ENCODE data around the gene RASGEF1B. TPM values are rescaled to one million over a fixed set of nuclear protein-coding genes. Genes with fewer than 3 reads are reported as not detected.

Gene RASGEF1B
- total RNA-seq, 1 experiment from 2014 or later = 5.5 TPM

- in situ Hi-C loops (cut with HindIII; ENCODE audit: low pct_unique_long_range_greater_than_20kb, low sequenced_read_pairs) = no loop called here
- DNase-seq (ENCODE audit: low read depth) = no peak
Observed at GRCh38 chr4:81471298-81471587, 464 bp downstream of the RASGEF1B start.

- DNase-seq (ENCODE audit: low read depth) = peak; percentile 55
- in situ Hi-C loops (cut with HindIII; ENCODE audit: low pct_unique_long_range_greater_than_20kb, low sequenced_read_pairs) = no loop called here
Observed at GRCh38 chr4:81470456-81471297, 1.0 kb downstream of the RASGEF1B start.

- DNase-seq (ENCODE audit: low read depth) = no peak
- in situ Hi-C loops (cut with HindIII; ENCODE audit: low pct_unique_long_range_greater_than_20kb, low sequenced_read_pairs) = no loop called here
Observed at GRCh38 chr4:81469781-81470455, 1.8 kb downstream of the RASGEF1B start.

- in situ Hi-C loops (cut with HindIII; ENCODE audit: low pct_unique_long_range_greater_than_20kb, low sequenced_read_pairs) = no loop called here
- no peak for DNase-seq (ENCODE audit: low read depth)
Observed at GRCh38 chr4:81468678-81469077, 3.0 kb downstream of the RASGEF1B start.

DNA sequence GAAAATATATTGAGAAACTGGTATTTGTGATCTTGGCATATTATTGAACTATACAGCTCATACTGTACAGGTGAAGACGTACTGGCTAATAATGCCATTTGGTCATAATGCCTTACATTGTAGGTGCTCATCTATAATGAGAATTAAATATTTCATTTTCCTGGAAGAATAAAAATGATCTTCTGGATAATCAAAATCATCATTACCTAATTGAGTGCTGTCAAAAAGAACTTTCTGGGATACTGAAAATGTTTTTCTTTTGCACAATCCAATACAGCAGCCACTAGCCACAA, 4.1 kb downstream of the RASGEF1B start:
- in situ Hi-C loops (cut with HindIII; ENCODE audit: low pct_unique_long_range_greater_than_20kb, low sequenced_read_pairs) = no loop called here
- DNase-seq (ENCODE audit: low read depth) = no peak

DNA sequence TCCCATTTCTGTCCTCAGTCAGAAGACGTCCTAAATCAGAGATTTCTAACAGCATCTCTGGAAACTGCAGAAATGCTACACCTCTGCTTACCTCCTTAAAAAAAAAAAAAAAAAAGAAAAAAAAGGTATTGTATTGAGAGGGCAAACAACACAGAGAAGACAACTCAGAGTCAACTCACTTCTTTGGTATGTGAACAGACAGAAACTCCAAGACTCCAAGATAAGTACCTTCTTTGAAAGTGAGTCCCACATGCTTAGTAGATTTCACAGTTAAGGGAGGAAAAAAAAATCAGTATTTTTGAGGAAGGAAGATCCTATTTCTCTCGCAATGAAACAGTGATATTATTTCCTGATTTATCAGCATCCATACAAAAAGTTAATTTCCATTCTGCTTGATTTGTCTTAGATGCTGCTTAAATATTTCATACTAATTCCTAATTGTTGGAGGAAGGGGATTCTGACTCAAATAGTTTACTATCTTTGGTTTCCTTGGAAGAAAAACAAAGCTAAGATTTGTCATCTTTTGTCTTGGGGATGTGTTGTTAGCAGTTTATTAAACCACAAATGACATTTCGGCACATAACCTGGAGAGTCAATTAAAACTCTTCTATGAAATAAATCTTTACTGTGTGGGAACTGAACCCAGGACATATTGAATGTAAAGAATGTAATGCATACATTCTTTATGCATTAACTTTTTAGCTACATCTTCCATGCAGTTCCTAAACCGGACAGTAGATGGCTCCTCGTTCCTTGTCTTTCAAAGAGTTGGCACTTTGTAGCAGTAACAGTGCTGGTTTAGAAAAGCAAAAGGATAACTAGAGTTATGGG, 4.7 kb downstream of the RASGEF1B start:
- in situ Hi-C loops (cut with HindIII; ENCODE audit: low pct_unique_long_range_greater_than_20kb, low sequenced_read_pairs) = no loop called here
- peak; percentile 43 for DNase-seq (ENCODE audit: low read depth)

GRCh38 chr4:81465406-81466340, 6.0 kb downstream of the RASGEF1B start:
- in situ Hi-C loops (cut with HindIII; ENCODE audit: low pct_unique_long_range_greater_than_20kb, low sequenced_read_pairs) = no loop called here
- DNase-seq (ENCODE audit: low read depth) = no peak

GRCh38 chr4:81460834-81461233, 10.9 kb downstream of the RASGEF1B start:
- DNase-seq (ENCODE audit: low read depth) = no peak
- in situ Hi-C loops (cut with HindIII; ENCODE audit: low pct_unique_long_range_greater_than_20kb, low sequenced_read_pairs) = no loop called here

DNA sequence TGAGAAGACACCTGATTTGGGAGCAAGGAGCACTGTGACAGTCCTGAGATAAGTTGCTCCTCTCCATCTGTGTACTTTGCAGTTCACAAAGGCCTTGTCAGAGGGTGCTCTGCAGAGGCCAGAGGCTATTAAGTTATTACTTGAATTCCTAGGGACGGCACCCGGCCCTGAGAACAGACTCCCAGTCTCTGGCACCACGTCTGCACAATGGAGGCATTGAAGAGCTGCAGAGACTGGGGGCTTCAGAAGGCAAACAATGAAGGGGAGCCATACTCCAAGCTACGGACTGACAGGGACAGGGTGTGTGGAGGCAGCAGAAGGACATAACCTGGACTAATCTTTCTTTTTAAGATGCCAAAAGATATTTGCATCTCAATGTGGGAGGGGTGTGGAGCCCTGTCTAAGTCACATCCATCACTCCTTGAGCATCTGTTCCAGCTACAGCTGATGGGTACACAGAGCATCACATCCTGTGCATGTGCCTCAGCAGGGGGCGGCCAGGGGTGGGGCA, 11.5 kb downstream of the RASGEF1B start:
- in situ Hi-C loops (cut with HindIII; ENCODE audit: low pct_unique_long_range_greater_than_20kb, low sequenced_read_pairs) = no loop called here
- DNase-seq (ENCODE audit: low read depth) = no peak

DNA sequence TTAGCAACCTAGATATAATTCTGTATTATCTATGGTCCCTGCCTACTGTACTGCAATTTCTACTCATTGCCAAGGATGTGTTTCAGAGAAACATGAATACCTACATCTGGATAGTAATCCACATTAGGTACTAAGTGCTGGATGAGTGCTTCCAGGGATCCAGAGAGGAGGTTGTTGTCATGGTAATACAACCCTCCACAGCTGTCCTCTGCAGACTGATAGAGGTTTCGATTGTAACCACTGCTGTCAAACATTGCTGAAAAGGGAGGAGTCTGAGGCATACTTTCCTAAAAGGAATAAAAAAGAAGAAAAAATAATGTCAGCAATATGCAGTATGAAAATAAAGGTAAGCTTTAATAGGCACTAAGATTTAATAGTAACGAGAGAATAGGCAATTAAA, 12.5 kb downstream of the RASGEF1B start:
- in situ Hi-C loops (cut with HindIII; ENCODE audit: low pct_unique_long_range_greater_than_20kb, low sequenced_read_pairs) = no loop called here
- DNase-seq (ENCODE audit: low read depth) = no peak

DNA sequence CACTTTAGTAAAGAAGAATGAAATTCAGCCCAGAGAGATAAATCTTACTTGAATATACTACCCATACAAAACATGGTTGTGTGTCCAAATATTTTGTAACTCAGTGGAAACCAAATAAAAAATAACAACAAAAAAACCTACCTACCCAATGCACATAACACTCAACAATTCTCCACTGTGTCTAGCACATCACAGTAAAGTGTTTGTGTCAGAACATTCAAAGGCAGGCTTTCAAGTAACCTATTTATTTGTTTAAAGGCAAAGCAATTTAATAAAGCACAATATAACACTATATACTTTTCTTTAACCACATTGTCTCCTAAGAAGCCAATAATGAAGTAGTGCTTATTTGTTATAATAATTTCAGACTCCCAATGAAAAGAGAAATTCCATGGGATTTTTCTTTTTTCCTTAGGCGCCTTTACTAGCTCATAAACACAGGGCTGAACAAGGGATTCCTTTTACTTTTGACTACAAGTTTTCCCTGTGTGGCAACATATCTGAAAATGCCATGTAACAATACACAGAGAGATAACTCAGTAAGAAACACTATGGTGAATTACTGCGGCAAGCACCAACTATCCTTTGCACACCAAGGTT, 13.7 kb downstream of the RASGEF1B start:
- in situ Hi-C loops (cut with HindIII; ENCODE audit: low pct_unique_long_range_greater_than_20kb, low sequenced_read_pairs) = no loop called here

GRCh38 chr4:81457345-81457744, 14.4 kb downstream of the RASGEF1B start:
- no peak for DNase-seq (ENCODE audit: low read depth)
- in situ Hi-C loops (cut with HindIII; ENCODE audit: low pct_unique_long_range_greater_than_20kb, low sequenced_read_pairs) = no loop called here

More for the DNA sequence above, 13.7 kb downstream of the RASGEF1B start:
- DNase-seq (ENCODE audit: low read depth) = no peak

DNA sequence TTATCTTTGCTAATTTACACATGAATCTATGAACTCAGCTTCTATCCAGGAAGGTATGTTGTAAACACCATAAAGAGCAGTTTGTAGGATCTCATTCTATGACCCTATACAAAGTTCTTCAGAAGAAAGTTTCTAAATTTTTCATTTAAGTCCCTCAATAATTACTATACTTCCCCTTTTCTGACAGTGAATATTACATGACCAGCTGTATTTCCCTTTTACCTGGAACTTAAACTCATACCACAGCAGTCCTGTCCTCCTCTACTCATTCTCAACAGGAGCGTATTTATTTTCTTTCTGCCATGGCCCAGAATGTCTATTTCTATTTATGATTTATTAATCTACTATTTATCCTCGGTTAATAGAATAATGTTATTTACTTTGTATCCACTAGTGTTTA, 15.8 kb downstream of the RASGEF1B start:
- in situ Hi-C loops (cut with HindIII; ENCODE audit: low pct_unique_long_range_greater_than_20kb, low sequenced_read_pairs) = no loop called here
- no peak for DNase-seq (ENCODE audit: low read depth)

- no peak for DNase-seq (ENCODE audit: low read depth)
- in situ Hi-C loops (cut with HindIII; ENCODE audit: low pct_unique_long_range_greater_than_20kb, low sequenced_read_pairs) = no loop called here
Observed at GRCh38 chr4:81454948-81455347, 16.8 kb downstream of the RASGEF1B start.

DNA sequence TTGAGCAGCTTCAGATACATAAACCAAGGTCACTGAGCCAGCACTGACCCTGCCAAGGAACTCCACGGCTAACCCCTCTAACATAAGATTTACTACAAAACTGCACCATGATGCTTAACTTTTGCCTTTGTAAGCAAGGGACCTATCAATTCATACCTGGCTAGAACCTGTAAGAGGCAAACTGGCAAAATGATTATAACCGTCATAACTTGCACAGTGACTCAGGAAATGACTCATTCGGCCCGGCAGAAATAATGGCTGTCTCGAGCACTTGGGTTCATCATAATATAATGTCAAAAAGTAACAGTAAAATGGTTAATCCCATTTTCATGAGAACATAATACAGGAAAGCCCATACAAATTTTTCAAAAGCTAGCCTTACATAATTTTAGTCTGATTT, 17.2 kb downstream of the RASGEF1B start:
- in situ Hi-C loops (cut with HindIII; ENCODE audit: low pct_unique_long_range_greater_than_20kb, low sequenced_read_pairs) = no loop called here

GRCh38 chr4:81453024-81453423, 18.7 kb downstream of the RASGEF1B start:
- no peak for DNase-seq (ENCODE audit: low read depth)

More for the DNA sequence above, 17.2 kb downstream of the RASGEF1B start:
- DNase-seq (ENCODE audit: low read depth) = peak; percentile 20

DNA sequence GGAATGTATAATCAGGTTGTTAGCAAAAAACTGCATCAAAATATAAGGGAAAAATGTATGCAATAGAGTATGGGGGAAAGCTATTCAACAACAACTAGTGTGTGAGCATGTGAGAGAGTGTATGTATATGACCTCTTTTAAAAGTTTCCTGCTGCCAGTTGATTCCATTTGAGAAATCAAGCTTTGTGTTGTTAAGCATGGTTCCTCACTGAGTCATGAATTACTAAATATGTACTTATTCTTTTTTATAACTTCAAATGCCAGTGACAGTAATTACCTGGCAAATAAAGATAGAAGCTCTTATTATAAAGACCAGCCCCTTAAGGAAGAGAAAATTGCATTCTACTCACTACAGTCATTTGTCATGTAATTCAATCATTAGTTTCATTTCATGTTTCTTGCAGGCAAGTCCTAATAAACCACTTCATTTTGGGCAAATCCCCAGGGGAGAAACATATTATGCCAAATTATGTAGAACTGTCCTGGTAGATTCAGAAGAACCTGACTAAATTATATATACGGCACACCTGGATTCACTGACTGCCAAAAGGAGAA, 19.2 kb downstream of the RASGEF1B start:
- in situ Hi-C loops (cut with HindIII; ENCODE audit: low pct_unique_long_range_greater_than_20kb, low sequenced_read_pairs) = no loop called here
- no peak for DNase-seq (ENCODE audit: low read depth)

More at GRCh38 chr4:81453024-81453423, 18.7 kb downstream of the RASGEF1B start:
- in situ Hi-C loops (cut with HindIII; ENCODE audit: low pct_unique_long_range_greater_than_20kb, low sequenced_read_pairs) = no loop called here

All from Caki2 (cell line).